Measurements from ENCODE around the gene ZNF407.

Gene ZNF407

DNA sequence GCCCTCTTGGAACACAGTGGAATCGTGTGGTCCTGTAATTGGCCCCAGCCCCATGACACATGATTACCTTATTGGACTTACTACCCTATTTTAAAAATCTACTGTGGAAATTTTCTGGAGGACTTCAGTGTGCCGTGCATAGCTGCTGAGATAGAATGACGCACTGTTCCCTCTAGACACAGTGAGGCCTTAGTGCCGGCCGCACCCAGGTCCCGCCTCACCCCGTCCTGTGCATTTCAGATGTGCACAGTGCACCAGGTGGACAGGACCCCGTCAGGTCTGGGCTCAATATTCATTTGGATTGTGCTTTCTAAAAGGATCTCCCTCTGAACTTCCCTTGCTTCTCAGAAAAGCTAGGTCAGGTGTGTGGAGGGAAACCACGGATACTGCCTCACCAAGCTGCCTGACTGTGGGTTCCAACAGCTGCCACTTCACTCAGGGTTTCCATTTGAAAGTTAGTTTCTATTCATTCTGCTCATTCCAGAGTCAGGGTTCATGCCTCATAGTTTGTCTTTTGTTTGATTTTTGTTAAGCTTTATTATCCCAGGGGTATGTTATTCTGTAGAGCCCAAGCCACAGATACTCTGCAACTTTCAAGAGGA, 455.5 kb downstream of the ZNF407 start:
- POLR2A ChIA-PET = no interaction called here
- TF ChIP-seq, protein P1, sequence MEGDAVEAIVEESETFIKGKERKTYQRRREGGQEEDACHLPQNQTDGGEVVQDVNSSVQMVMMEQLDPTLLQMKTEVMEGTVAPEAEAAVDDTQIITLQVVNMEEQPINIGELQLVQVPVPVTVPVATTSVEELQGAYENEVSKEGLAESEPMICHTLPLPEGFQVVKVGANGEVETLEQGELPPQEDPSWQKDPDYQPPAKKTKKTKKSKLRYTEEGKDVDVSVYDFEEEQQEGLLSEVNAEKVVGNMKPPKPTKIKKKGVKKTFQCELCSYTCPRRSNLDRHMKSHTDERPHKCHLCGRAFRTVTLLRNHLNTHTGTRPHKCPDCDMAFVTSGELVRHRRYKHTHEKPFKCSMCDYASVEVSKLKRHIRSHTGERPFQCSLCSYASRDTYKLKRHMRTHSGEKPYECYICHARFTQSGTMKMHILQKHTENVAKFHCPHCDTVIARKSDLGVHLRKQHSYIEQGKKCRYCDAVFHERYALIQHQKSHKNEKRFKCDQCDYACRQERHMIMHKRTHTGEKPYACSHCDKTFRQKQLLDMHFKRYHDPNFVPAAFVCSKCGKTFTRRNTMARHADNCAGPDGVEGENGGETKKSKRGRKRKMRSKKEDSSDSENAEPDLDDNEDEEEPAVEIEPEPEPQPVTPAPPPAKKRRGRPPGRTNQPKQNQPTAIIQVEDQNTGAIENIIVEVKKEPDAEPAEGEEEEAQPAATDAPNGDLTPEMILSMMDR (IDR thresholded peaks at IDR 0.05; ENCODE audit: control extremely low read depth, extremely low read depth, low read depth, missing control alignments) = no peak
- no peak for DNase-seq (ENCODE audit: extremely low spot score)
- CTCF ChIA-PET = interaction anchor here (1.5 to 1.6 kb wide), 3 partner anchors 13 to 99 kb away, joined by 3 to 6 read pairs (median 4); no protein-coding TSS in a partner anchor

DNA sequence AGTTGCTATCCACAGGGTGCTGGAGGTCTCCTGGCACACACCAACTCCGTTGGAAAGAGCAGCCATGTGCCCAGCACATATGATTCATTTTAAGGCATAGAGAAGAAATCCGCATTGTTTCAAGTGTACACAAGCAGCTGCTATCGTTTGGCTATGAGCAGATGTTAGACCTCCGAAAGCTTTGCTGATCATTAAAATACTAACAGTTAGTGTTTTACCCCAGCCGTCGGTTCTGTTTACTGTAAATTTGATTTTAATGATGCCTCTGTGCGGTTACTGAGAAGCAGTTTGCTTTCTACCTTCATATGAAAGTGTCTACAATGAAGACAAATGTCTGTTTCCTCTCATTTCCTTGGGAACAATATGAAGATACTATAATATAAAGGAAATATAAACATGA, 456.4 kb downstream of the ZNF407 start:
- TF ChIP-seq, protein P1 (IDR thresholded peaks at IDR 0.05; ENCODE audit: control extremely low read depth, extremely low read depth, low read depth, missing control alignments) = no peak
- POLR2A ChIA-PET = no interaction called here
- CTCF ChIA-PET = interaction anchor here (1.5 kb wide), 1 partner anchor 30 kb away, joined by 3 read pairs; no protein-coding TSS in a partner anchor
- DNase-seq (ENCODE audit: extremely low spot score) = no peak

DNA sequence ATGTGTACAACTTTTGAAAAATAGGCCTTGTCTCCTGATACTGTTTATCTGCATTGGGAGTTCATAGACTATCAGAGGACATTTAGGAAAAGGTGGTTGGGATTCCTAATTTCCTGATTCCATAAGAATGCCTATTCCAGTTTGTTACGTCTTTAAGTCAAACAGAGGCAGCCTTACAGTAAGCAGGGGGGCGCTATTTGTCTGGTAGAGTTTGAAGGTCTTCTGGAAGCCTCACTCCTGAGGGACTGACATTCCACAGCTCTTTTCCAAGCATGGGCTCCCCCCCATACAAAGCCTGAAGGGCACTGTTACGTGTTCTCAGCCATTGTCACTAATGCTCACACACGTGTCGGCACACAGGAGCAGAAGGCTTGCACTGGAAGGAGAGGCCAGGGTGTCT, 456.9 kb downstream of the ZNF407 start:
- DNase-seq (ENCODE audit: extremely low spot score) = no peak
- ChIA-PET CTCF (interaction anchor here (1.5 kb wide), 1 partner anchor 31 kb away, joined by 3 read pairs; no protein-coding TSS in a partner anchor), POLR2A (no interaction called here)
- TF ChIP-seq, protein P1 (IDR thresholded peaks at IDR 0.05; ENCODE audit: control extremely low read depth, extremely low read depth, low read depth, missing control alignments) = no peak

DNA sequence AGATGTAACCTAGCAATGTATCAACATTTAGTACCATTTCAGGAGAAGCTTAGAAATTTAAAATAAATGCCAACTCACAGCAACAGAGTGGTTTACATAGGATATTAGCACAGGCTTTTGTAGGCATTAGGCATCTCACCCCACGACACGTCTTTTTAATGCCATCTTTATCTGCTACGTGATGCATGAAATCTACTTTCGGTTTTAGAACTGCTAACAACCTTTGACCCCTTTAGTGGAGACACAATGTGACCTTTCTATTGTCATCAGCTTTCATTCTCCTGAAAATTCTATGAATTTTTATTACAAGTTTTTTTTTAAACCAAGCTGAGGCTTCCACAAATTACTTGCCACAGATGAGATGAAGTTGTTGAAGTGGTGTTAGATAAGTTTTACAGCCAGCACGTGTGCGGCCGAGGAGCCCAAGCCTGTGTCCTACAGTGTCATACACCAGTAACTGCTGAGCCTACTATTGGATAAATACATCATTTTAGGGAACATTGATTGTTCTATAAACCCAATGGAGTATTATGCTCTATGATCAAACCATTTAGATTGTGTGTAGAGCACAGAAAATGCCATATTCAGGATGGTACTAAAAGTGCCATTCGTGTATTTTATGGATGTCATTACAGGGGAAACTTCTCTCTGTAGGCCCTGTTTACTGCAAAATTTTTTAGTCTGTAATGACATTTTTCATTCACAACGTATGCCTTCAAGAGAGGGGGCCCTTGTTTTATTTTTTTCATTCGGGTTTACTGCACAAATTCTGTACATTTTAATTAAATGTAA, 459.7 kb downstream of the ZNF407 start:
- POLR2A ChIA-PET = no interaction called here
- CTCF ChIA-PET = interaction anchor here (1.0 to 1.5 kb wide), 3 partner anchors 10 to 19 kb away, joined by 3 to 4 read pairs (median 3); no protein-coding TSS in a partner anchor

DNA sequence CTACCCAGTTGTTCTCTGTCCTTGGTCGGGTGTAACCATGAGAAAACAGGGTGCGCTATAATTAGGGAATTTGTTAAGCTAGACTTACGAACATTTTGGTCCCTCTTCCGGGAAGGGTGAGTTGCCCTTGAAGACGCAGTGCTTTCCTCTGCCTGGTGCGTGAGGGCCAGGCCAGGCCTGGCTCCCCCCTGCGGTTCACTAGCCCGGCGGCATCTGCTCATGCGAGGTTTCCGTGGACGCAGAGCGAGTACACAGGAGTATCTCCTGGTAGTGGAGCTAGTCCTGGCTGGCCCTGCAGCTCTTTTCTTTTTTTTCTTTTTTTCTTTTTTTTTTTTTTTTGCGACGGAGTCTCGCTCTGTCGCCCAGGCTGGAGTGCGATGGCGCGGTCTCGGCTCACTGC, 462.5 kb downstream of the ZNF407 start:
- POLR2A ChIA-PET = interaction anchor here (0.6 kb wide), 1 partner anchor 42 kb away, joined by 5 read pairs; no protein-coding TSS in a partner anchor
- DNase-seq (ENCODE audit: extremely low spot score) = no peak
- TF ChIP-seq, protein P1 (IDR thresholded peaks at IDR 0.05; ENCODE audit: control extremely low read depth, extremely low read depth, low read depth, missing control alignments) = no peak
- CTCF ChIA-PET = no interaction called here

More for the DNA sequence above, 459.7 kb downstream of the ZNF407 start:
- TF ChIP-seq, protein P1 (IDR thresholded peaks at IDR 0.05; ENCODE audit: control extremely low read depth, extremely low read depth, low read depth, missing control alignments) = no peak
- no peak for DNase-seq (ENCODE audit: extremely low spot score)

DNA sequence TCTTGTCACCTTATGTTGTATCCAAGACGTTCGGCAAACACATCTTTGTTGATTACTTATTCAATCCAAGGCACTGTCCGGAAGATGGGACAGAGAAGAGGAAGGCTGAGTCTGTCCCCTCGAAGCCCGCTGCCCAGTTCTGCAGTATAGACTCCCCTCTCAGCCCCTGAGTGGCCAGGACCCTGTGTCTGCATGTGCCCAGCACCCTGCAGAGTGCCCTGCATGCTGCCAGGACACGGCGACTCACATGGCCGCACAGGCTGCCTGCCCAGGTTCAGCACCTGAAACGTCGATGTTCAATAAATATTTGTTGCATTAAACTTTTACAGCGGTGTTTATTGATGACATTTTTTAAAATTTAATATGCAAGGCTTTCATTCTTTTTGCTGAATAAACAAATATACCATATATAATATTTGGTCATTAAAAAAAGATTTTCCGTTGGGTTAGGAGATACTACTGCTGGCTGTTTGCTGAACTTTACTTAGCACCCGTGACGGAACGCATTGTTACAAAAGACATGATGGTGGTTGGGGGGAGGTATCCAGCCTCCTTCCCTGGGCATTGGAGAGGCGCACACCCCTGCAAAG, 464.7 kb downstream of the ZNF407 start:
- ChIA-PET CTCF (no interaction called here), POLR2A (no interaction called here)
- TF ChIP-seq, protein P1 (IDR thresholded peaks at IDR 0.05; ENCODE audit: control extremely low read depth, extremely low read depth, low read depth, missing control alignments) = no peak

More for the DNA sequence above, 464.7 kb downstream of the ZNF407 start:
- DNase-seq (ENCODE audit: extremely low spot score) = no peak

Measured in GM10248 (cell line).